Uterus (tissue), 4 donors: ENCODE results near the gene ERO1B. TPM values are rescaled to one million over a fixed set of nuclear protein-coding genes. Genes with fewer than 3 reads are reported as not detected.
"Not testable (repeated sequence)": the region's sequence is repeated elsewhere in the genome, so short reads cannot be mapped to it uniquely, and the experiment has no call there.

Source experiments
- DNase-seq, 2 donors: peaks; one replicate each; pipeline ENCODE4 v3.0.0-alpha.2; 2019 to 2020
- H3K27ac ChIP-seq, 2 donors: fragments of 200-600 bp; sonication (generic); 1 replicate in 1 of 2; 2 replicates in 1 of 2; pipeline ENCODE4 v1.5.1; 2016 to 2018
- H3K27me3 ChIP-seq, 2 donors: fragments of 200-600 bp; sonication (generic); one replicate each; pipeline ENCODE4 v1.5.1; 2018 to 2019; ENCODE audit warnings: control low read depth in 1 of 2
- H3K36me3 ChIP-seq, 2 donors: fragments of 200-600 bp; sonication (generic); one replicate each; pipeline ENCODE4 v1.5.1; 2019; ENCODE audit warnings: control low read depth in 1 of 2
- H3K4me1 ChIP-seq, 2 donors: fragments of 200-600 bp; sonication (generic); one replicate each; pipeline ENCODE4 v1.5.1; 2018 to 2019; ENCODE audit warnings: control low read depth in 1 of 2
- H3K4me3 ChIP-seq, 2 donors: fragments of 200-600 bp; sonication (generic); 1 replicate in 1 of 2; 2 replicates in 1 of 2; pipeline ENCODE4 v1.5.1; 2018 to 2019; ENCODE audit warnings: mild to moderate bottlenecking in 1 of 2
- H3K9me3 ChIP-seq, 2 donors: fragments of 200-600 bp; sonication (generic); one replicate each; pipeline ENCODE4 v1.5.1; 2019; ENCODE audit warnings: control low read depth in 1 of 2
- CTCF ChIP-seq, 4 experiments: fragments of 200-600 bp in 2 of 4; fragments of 450-650 bp in 2 of 4; sonication (generic) in 2 of 4; IDR thresholded peaks; one replicate each; pipeline ENCODE4 v1.5.1; 2016 to 2019; ENCODE audit warnings: antibody characterized with exemption in 4 of 4, mild to moderate bottlenecking in 2 of 4, moderate library complexity in 1 of 4
- POLR2A ChIP-seq, 2 donors: fragments of 450-650 bp; IDR thresholded peaks; one replicate each; pipeline ENCODE4 v1.6.1; 2016; ENCODE audit warnings: antibody characterized with exemption in 2 of 2, mild to moderate bottlenecking in 1 of 2, moderate library complexity in 1 of 2
- intact Hi-C: fragments of 100-400 bp; cut with DNase I; formaldehyde crosslinking; loops from one replicate; pipeline ENCODE4 v1.15.1; 2023; ENCODE audit warnings: low total_unique reads
- total RNA-seq, 4 donors: library from RNA; depleted of rRNA in 3 of 4; stranded (reverse); fragments of >200 nt in 3 of 4; gene quantifications; one replicate each; pipeline versions ENCODE4 v1.1.0 to v1.2.4, GENCODE V29; 2014 to 2023
- donor health status: DM: yes; HTN: yes; CAD: no.

Gene ERO1B
- total RNA-seq, 4 donors from 2014 or later = 11.5 to 55.8 (median 19.4) TPM

- H3K27ac ChIP-seq = no peak overlapping the region
- no peaks in the 10 kb centered on the region for H3K27me3 ChIP-seq
- H3K4me1 ChIP-seq = no peaks in the 10 kb centered on the region
- intact Hi-C loops = no loop called here
- H3K36me3 ChIP-seq = no peaks in the 10 kb centered on the region
- no peak overlapping the region for H3K4me3 ChIP-seq
- no peak for TF ChIP-seq POLR2A (IDR thresholded peaks at IDR 0.05)
- no peak for TF ChIP-seq CTCF (IDR thresholded peaks at IDR 0.05)
- H3K9me3 ChIP-seq = no peaks in the 10 kb centered on the region
- no peak for DNase-seq
Observed at GRCh38 chr1:236315518-236315917, 33.8 kb upstream of the ERO1B start.

- DNase-seq = no peak
- Histone ChIP-seq H3K27ac (no peak overlapping the region), H3K4me1 (no peaks in the 10 kb centered on the region), H3K27me3 (no peaks in the 10 kb centered on the region), H3K36me3 (no peaks in the 10 kb centered on the region), H3K9me3 (no peaks in the 10 kb centered on the region), H3K4me3 (no peak overlapping the region)
- TF ChIP-seq POLR2A (IDR thresholded peaks at IDR 0.05) (no peak), CTCF (IDR thresholded peaks at IDR 0.05) (no peak)
- intact Hi-C loops = no loop called here
Observed at GRCh38 chr1:236315092-236315491, 33.3 kb upstream of the ERO1B start.

GRCh38 chr1:236314050-236314449, 32.3 kb upstream of the ERO1B start:
- H3K27ac ChIP-seq, DNase-seq, H3K36me3 ChIP-seq, H3K27me3 ChIP-seq, H3K4me1 ChIP-seq, H3K9me3 ChIP-seq, H3K4me3 ChIP-seq, intact Hi-C loops: not testable (repeated sequence)

GRCh38 chr1:236313427-236313826, 31.7 kb upstream of the ERO1B start:
- Histone ChIP-seq H3K27ac (no peak overlapping the region), H3K27me3 (no peaks in the 10 kb centered on the region), H3K4me3 (no peak overlapping the region), H3K36me3 (no peaks in the 10 kb centered on the region), H3K4me1 (no peaks in the 10 kb centered on the region), H3K9me3 (no peaks in the 10 kb centered on the region)
- no peak for DNase-seq
- TF ChIP-seq POLR2A (IDR thresholded peaks at IDR 0.05) (no peak), CTCF (IDR thresholded peaks at IDR 0.05) (no peak)
- intact Hi-C loops = no loop called here

GRCh38 chr1:236311040-236311439, 29.3 kb upstream of the ERO1B start:
- no peaks in the 10 kb centered on the region for H3K27me3 ChIP-seq
- no peak overlapping the region for H3K4me3 ChIP-seq
- DNase-seq = no peak
- no peaks in the 10 kb centered on the region for H3K9me3 ChIP-seq
- no peak for TF ChIP-seq CTCF (IDR thresholded peaks at IDR 0.05)
- TF ChIP-seq POLR2A (IDR thresholded peaks at IDR 0.05) = no peak
- intact Hi-C loops = no loop called here
- no peak overlapping the region for H3K27ac ChIP-seq
- H3K36me3 ChIP-seq = no peaks in the 10 kb centered on the region
- H3K4me1 ChIP-seq = no peaks in the 10 kb centered on the region

- Histone ChIP-seq H3K4me1 (no peaks in the 10 kb centered on the region), H3K4me3 (no peak overlapping the region), H3K27me3 (no peaks in the 10 kb centered on the region), H3K9me3 (no peaks in the 10 kb centered on the region), H3K36me3 (no peaks in the 10 kb centered on the region), H3K27ac (no peak overlapping the region)
- TF ChIP-seq POLR2A (IDR thresholded peaks at IDR 0.05) (no peak), CTCF (IDR thresholded peaks at IDR 0.05) (no peak)
- intact Hi-C loops = no loop called here
- no peak for DNase-seq
Observed at GRCh38 chr1:236308827-236309226, 27.1 kb upstream of the ERO1B start.
